HCT116 (cell line): ENCODE data around the gene CCDC159. TPM values are rescaled to one million over a fixed set of nuclear protein-coding genes. Genes with fewer than 3 reads are reported as not detected.

ENCODE experiments used
- ATAC-seq: fragments of 200-7000 bp; cut with Tn5 transposase; 2 replicates; pipeline ENCODE4 v1.9.1; 2020; ENCODE audit warnings: mild to moderate bottlenecking, moderate library complexity
- BruUV-seq: library from RNA; stranded (reverse); fragments of 400-500 nt; replicated peaks from 2 replicates; lab custom pipeline; 2021; lab: Mats Ljungman, UMichigan
- CTCF ChIA-PET: fragments of 300-600 bp; sonication (Branson Sonifier 250); formaldehyde crosslinking; loops from one replicate; lab custom pipeline; 2021; ENCODE audit warnings: antibody characterized with exemption; lab: Charles Lee
- POLR2A ChIA-PET: fragments of 300-600, 350-600 bp; sonication (Branson Sonifier 250); formaldehyde crosslinking; loops from one replicate; lab custom pipeline; 2021; ENCODE audit warnings: antibody characterized with exemption; lab: Charles Lee
- RAD21 ChIA-PET, 2 experiments: fragments of 300-600 bp; sonication (Branson Sonifier 250); formaldehyde crosslinking; loops; one replicate each; lab custom pipeline; 2023; ENCODE audit warnings: low total read pairs in 2 of 2; ENCODE audit not compliant: uncharacterized antibody in 2 of 2, unreplicated experiment in 2 of 2, low non-redundant PET in 1 of 2; lab: Charles Lee
- DNase-seq: peaks from one replicate; pipeline ENCODE4 v3.0.0-alpha.2; 2010; ENCODE audit warnings: low read depth, low spot score
- H2AFZ ChIP-seq: fragments of 200-600 bp; shearing (Covaris generic), sonication (generic); 2 replicates; pipeline ENCODE4 v1.6.1; 2017; ENCODE audit warnings: low read depth, mixed run types, mixed read lengths, antibody characterized with exemption, low read length; ENCODE audit not compliant: poor library complexity, severe bottlenecking
- H3K27ac ChIP-seq: 2 replicates; pipeline ENCODE4 v1.5.1; 2012; ENCODE audit warnings: low read depth, low read length
- H3K27me3 ChIP-seq: fragments of 200-600 bp; sonication (generic); 2 replicates; pipeline ENCODE4 v1.6.1; 2016; ENCODE audit warnings: mixed run types, low read length, mixed read lengths; ENCODE audit not compliant: insufficient read depth
- H3K36me3 ChIP-seq, 2 experiments: fragments of 200-500 bp in 1 of 2; fragments of 200-600 bp in 1 of 2; sonication (Bioruptor generic) in 1 of 2; sonication (generic) in 1 of 2; 2 replicates each; pipeline versions ENCODE4 v1.5.1 to v1.6.1; 2014 to 2016; ENCODE audit warnings: low read length in 2 of 2, inconsistent platforms in 1 of 2, mixed read lengths in 1 of 2, mixed run types in 1 of 2; ENCODE audit not compliant: insufficient read depth in 2 of 2, control insufficient read depth in 1 of 2
- H3K4me1 ChIP-seq, 2 experiments: fragments of 200-600 bp in 1 of 2; sonication (generic) in 1 of 2; 2 replicates each; pipeline versions ENCODE4 v1.5.1 to v1.6.1; 2012 to 2017; ENCODE audit warnings: low read length in 2 of 2, inconsistent platforms in 1 of 2, mild to moderate bottlenecking in 1 of 2, mixed read lengths in 1 of 2, mixed run types in 1 of 2, moderate library complexity in 1 of 2; ENCODE audit not compliant: insufficient read depth in 2 of 2, control insufficient read depth in 1 of 2
- H3K4me2 ChIP-seq: fragments of 200-600 bp; sonication (generic); 2 replicates; pipeline ENCODE4 v1.6.1; 2017; ENCODE audit warnings: mixed run types, low read length, mixed read lengths
- H3K4me3 ChIP-seq, 2 experiments: fragments of 200-600 bp in 1 of 2; sonication (generic) in 1 of 2; replicated peaks in 1 of 2; 2 replicates each; pipeline ENCODE4 v1.5.1; 2011 to 2016; ENCODE audit warnings: low read length in 2 of 2, control low read depth in 1 of 2, low read depth in 1 of 2, mild to moderate bottlenecking in 1 of 2, mixed read lengths in 1 of 2, mixed run types in 1 of 2
- H3K79me2 ChIP-seq: fragments of 200-600 bp; sonication (generic); 2 replicates; pipeline ENCODE4 v1.6.1; 2017; ENCODE audit warnings: mild to moderate bottlenecking, mixed run types, low read length, moderate library complexity, mixed read lengths; ENCODE audit not compliant: insufficient read depth
- H3K9ac ChIP-seq: fragments of 200-600 bp; sonication (generic); 2 replicates; pipeline ENCODE4 v1.6.1; 2016; ENCODE audit warnings: low read length, mixed read lengths
- H3K9me2 ChIP-seq: fragments of 200-600 bp; sonication (generic), shearing (Covaris generic); 2 replicates; pipeline ENCODE4 v1.6.1; 2017; ENCODE audit warnings: mixed run types, mild to moderate bottlenecking, moderate library complexity; ENCODE audit not compliant: insufficient read depth
- H3K9me3 ChIP-seq, 2 experiments: fragments of 200-500 bp in 1 of 2; fragments of 200-600 bp in 1 of 2; sonication (Bioruptor generic) in 1 of 2; sonication (generic) in 1 of 2; 2 replicates each; pipeline ENCODE4 v1.6.1; 2014 to 2017; ENCODE audit warnings: low read length in 2 of 2, mixed read lengths in 2 of 2, inconsistent platforms in 1 of 2, low read depth in 1 of 2, mild to moderate bottlenecking in 1 of 2, mixed run types in 1 of 2, moderate library complexity in 1 of 2; ENCODE audit not compliant: control insufficient read depth in 1 of 2, insufficient read depth in 1 of 2
- H4K20me1 ChIP-seq: fragments of 200-600 bp; sonication (generic), shearing (Covaris generic); 2 replicates; pipeline ENCODE4 v1.6.1; 2017; ENCODE audit warnings: mixed run types, mild to moderate bottlenecking, moderate library complexity; ENCODE audit not compliant: insufficient read depth
- CTCF ChIP-seq, 3 experiments: fragments of 200-600 bp in 1 of 3; sonication (generic) in 1 of 3; IDR thresholded peaks in 2 of 3; conservative IDR thresholded peaks in 1 of 3; 2 replicates each; pipeline ENCODE4 v1.5.1; 2012 to 2017; ENCODE audit warnings: low read depth in 2 of 3, low read length in 2 of 3, antibody characterized with exemption in 1 of 3, borderline replicate concordance in 1 of 3, control low read depth in 1 of 3, mild to moderate bottlenecking in 1 of 3, mixed read lengths in 1 of 3, mixed run types in 1 of 3, moderate library complexity in 1 of 3; ENCODE audit not compliant: insufficient read depth in 1 of 3
- MAX ChIP-seq: IDR thresholded peaks from 2 replicates; pipeline ENCODE4 v1.6.1; 2012
- SIN3A ChIP-seq: IDR thresholded peaks from 2 replicates; pipeline ENCODE4 v1.6.1; 2012; ENCODE audit warnings: low read depth
- SP1 ChIP-seq: IDR thresholded peaks from 2 replicates; pipeline ENCODE4 v1.6.1; 2012; ENCODE audit warnings: low read depth
- ZFX ChIP-seq: fragments of 450-650 bp; IDR thresholded peaks from 2 replicates; pipeline ENCODE4 v1.6.1; 2017
- intact Hi-C: fragments of 100-400 bp; cut with micrococcal nuclease; formaldehyde crosslinking; loops from 2 replicates; pipeline ENCODE4 v1.10.0; 2022
- total RNA-seq: library from RNA; stranded (reverse); gene quantifications from one replicate; pipeline ENCODE4 v1.2.1, GENCODE V29; 2021; ENCODE audit not compliant: unreplicated experiment

The CCDC159 gene
- total RNA-seq, 1 experiment from 2014 or later: 7.7 TPM

- intact Hi-C loops: no loop called here
- TF ChIP-seq MAX (no peak; the same call in 1 of the 2 replicates), SP1 (no peak), ZFX (peak; percentile 36; the same call in 1 of the 2 replicates), SIN3A (no peak), CTCF (IDR thresholded peaks at IDR 0.05 in 2 of 3, conservative IDR thresholded peaks at IDR 0.05 in 1 of 3; ENCODE audit: borderline replicate concordance in 1 of 3, insufficient read depth in 1 of 3, low read depth in 2 of 3, low read length in 2 of 3) (no peak)
- H3K27me3 ChIP-seq: no peaks in the 10 kb centered on the region
- DNase-seq (no peak), ATAC-seq (no peak)
- H4K20me1 ChIP-seq: no peaks in the 10 kb centered on the region
- peaks cover 0 to 8% of the 10 kb centered on the region in 2 experiments; a peak in 2 of 4 replicates for H3K36me3 ChIP-seq
- no peaks in the 10 kb centered on the region for H3K9me2 ChIP-seq
- no TSS peak for BruUV-seq
- peak overlapping the region; percentile 90 for H3K9ac ChIP-seq
- ChIA-PET RAD21 (interaction anchor here in 1 of 2 experiments (1.0 kb wide), 1 partner anchor 36 kb away, joined by 4 read pairs; no protein-coding TSS in a partner anchor), POLR2A (interaction anchor here (1.2 to 3.0 kb wide), 3 partner anchors 23 to 74 kb away, joined by 4 to 16 read pairs (median 5); partner anchors contain the start of genes RGL3 and SWSAP1), CTCF (interaction anchor here (2.4 kb wide), 1 partner anchor 38 kb away, joined by 8 read pairs; the partner anchor contains the start of gene EPOR)
- peak overlapping the region; percentile 64 for H3K27ac ChIP-seq
- peak overlapping the region; percentile 86 to 88 for H3K4me3 ChIP-seq
- H3K79me2 ChIP-seq: 0 out of 2 replicates have a peak, but pooled peaks cover 9% of the 10 kb centered on the region
- H3K4me2 ChIP-seq: peak overlapping the region; percentile 94
- H3K4me1 ChIP-seq: peaks cover 25 to 51% of the 10 kb centered on the region in 2 experiments
- peaks cover 3 to 15% of the 10 kb centered on the region in 2 experiments; a peak in 2 of 4 replicates for H3K9me3 ChIP-seq
- H2AFZ ChIP-seq: no peak overlapping the region
Measured at GRCh38 chr19:11345122-11345803, 1.1 kb upstream of the CCDC159 start.
